Measurements from ENCODE around the gene SOHLH1.
"Not testable (repeated sequence)": the region's sequence is repeated elsewhere in the genome, so short reads cannot be mapped to it uniquely, and the experiment has no call there.

SOHLH1 gene

GRCh38 chr9:135680056-135680455, 19.2 kb downstream of the SOHLH1 start:
- POLR2A ChIA-PET = no interaction called here
- CTCF ChIA-PET = no interaction called here
- no peak for DNase-seq (ENCODE audit: extremely low spot score)
- no peak for TF ChIP-seq FOXK2 (IDR thresholded peaks at IDR 0.05)
- TF ChIP-seq SUZ12 (IDR thresholded peaks at IDR 0.05) = no peak
- no peak for TF ChIP-seq BHLHE40 (IDR thresholded peaks at IDR 0.05; ENCODE audit: borderline replicate concordance)
- no peak for TF ChIP-seq PKNOX1 (IDR thresholded peaks at IDR 0.05)
- no peak for TF ChIP-seq HDGF (IDR thresholded peaks at IDR 0.05; ENCODE audit: borderline replicate concordance)
- no peak for TF ChIP-seq CTBP1 (IDR thresholded peaks at IDR 0.05; ENCODE audit: borderline replicate concordance)
- no peak for TF ChIP-seq FOXM1 (IDR thresholded peaks at IDR 0.05; ENCODE audit: borderline replicate concordance)
- TF ChIP-seq FOXA1 (IDR thresholded peaks at IDR 0.05) = no peak

- ChIA-PET POLR2A (no interaction called here), CTCF (no interaction called here)
- TF ChIP-seq HDGF (IDR thresholded peaks at IDR 0.05; ENCODE audit: borderline replicate concordance) (no peak), PKNOX1 (IDR thresholded peaks at IDR 0.05) (no peak), FOXK2 (IDR thresholded peaks at IDR 0.05) (no peak), ARNT (IDR thresholded peaks at IDR 0.05) (no peak), ZNF384 (IDR thresholded peaks at IDR 0.05) (no peak), CTBP1 (IDR thresholded peaks at IDR 0.05; ENCODE audit: borderline replicate concordance) (no peak), FOXM1 (IDR thresholded peaks at IDR 0.05; ENCODE audit: borderline replicate concordance) (no peak), SP1 (IDR thresholded peaks at IDR 0.05) (no peak), LEF1 (IDR thresholded peaks at IDR 0.05; ENCODE audit: borderline replicate concordance) (no peak), L3MBTL2 (conservative IDR thresholded peaks at IDR 0.05) (no peak), NFRKB (IDR thresholded peaks at IDR 0.05) (no peak), TARDBP (IDR thresholded peaks at IDR 0.05) (no peak), FOXA1 (IDR thresholded peaks at IDR 0.05) (no peak), SUZ12 (IDR thresholded peaks at IDR 0.05) (no peak), BHLHE40 (IDR thresholded peaks at IDR 0.05; ENCODE audit: borderline replicate concordance) (no peak), ELF4 (IDR thresholded peaks at IDR 0.05) (no peak)
- no peak for DNase-seq (ENCODE audit: extremely low spot score)
Observed at GRCh38 chr9:135678236-135679017, 20.9 kb downstream of the SOHLH1 start.

- no peak for TF ChIP-seq L3MBTL2 (conservative IDR thresholded peaks at IDR 0.05)
- TF ChIP-seq BHLHE40 (IDR thresholded peaks at IDR 0.05; ENCODE audit: borderline replicate concordance) = no peak
- no peak for TF ChIP-seq TARDBP (IDR thresholded peaks at IDR 0.05)
- POLR2A ChIA-PET = no interaction called here
- CTCF ChIA-PET = no interaction called here
- no peak for DNase-seq (ENCODE audit: extremely low spot score)
Observed at GRCh38 chr9:135677641-135678168, 21.6 kb downstream of the SOHLH1 start.

GRCh38 chr9:135676891-135677290, 22.4 kb downstream of the SOHLH1 start:
- ChIA-PET POLR2A (no interaction called here), CTCF (no interaction called here)

GRCh38 chr9:135674977-135675376, 24.3 kb downstream of the SOHLH1 start:
- CTCF ChIA-PET = no interaction called here
- no peak for DNase-seq (ENCODE audit: extremely low spot score)
- TF ChIP-seq BHLHE40 (IDR thresholded peaks at IDR 0.05; ENCODE audit: borderline replicate concordance) (no peak), CTBP1 (IDR thresholded peaks at IDR 0.05; ENCODE audit: borderline replicate concordance) (no peak), FOXM1 (IDR thresholded peaks at IDR 0.05; ENCODE audit: borderline replicate concordance) (no peak), L3MBTL2 (conservative IDR thresholded peaks at IDR 0.05) (no peak), SUZ12 (IDR thresholded peaks at IDR 0.05) (no peak), FOXA1 (IDR thresholded peaks at IDR 0.05) (no peak), FOXK2 (IDR thresholded peaks at IDR 0.05) (no peak), SP1 (IDR thresholded peaks at IDR 0.05) (no peak), LEF1 (IDR thresholded peaks at IDR 0.05; ENCODE audit: borderline replicate concordance) (no peak), HDGF (IDR thresholded peaks at IDR 0.05; ENCODE audit: borderline replicate concordance) (no peak), ARNT (IDR thresholded peaks at IDR 0.05) (no peak), ELF4 (IDR thresholded peaks at IDR 0.05) (no peak), NFRKB (IDR thresholded peaks at IDR 0.05) (no peak), ZNF384 (IDR thresholded peaks at IDR 0.05) (no peak), TARDBP (IDR thresholded peaks at IDR 0.05) (no peak), PKNOX1 (IDR thresholded peaks at IDR 0.05) (no peak)
- POLR2A ChIA-PET = no interaction called here

More at GRCh38 chr9:135676891-135677290, 22.4 kb downstream of the SOHLH1 start:
- no peak for DNase-seq (ENCODE audit: extremely low spot score)
- TF ChIP-seq HDGF (IDR thresholded peaks at IDR 0.05; ENCODE audit: borderline replicate concordance) (no peak), FOXK2 (IDR thresholded peaks at IDR 0.05) (no peak), L3MBTL2 (conservative IDR thresholded peaks at IDR 0.05) (no peak), FOXM1 (IDR thresholded peaks at IDR 0.05; ENCODE audit: borderline replicate concordance) (no peak), CTBP1 (IDR thresholded peaks at IDR 0.05; ENCODE audit: borderline replicate concordance) (no peak), SUZ12 (IDR thresholded peaks at IDR 0.05) (no peak)

GRCh38 chr9:135673941-135674340, 25.3 kb downstream of the SOHLH1 start:
- DNase-seq (ENCODE audit: extremely low spot score) = no peak
- no peak for TF ChIP-seq BHLHE40 (IDR thresholded peaks at IDR 0.05; ENCODE audit: borderline replicate concordance)
- no peak for TF ChIP-seq NFRKB (IDR thresholded peaks at IDR 0.05)
- no peak for TF ChIP-seq CTBP1 (IDR thresholded peaks at IDR 0.05; ENCODE audit: borderline replicate concordance)
- TF ChIP-seq ELF4 (IDR thresholded peaks at IDR 0.05) = no peak
- TF ChIP-seq SUZ12 (IDR thresholded peaks at IDR 0.05) = no peak
- no peak for TF ChIP-seq LEF1 (IDR thresholded peaks at IDR 0.05; ENCODE audit: borderline replicate concordance)
- TF ChIP-seq FOXM1 (IDR thresholded peaks at IDR 0.05; ENCODE audit: borderline replicate concordance) = no peak
- TF ChIP-seq FOXA1 (IDR thresholded peaks at IDR 0.05) = no peak
- ChIA-PET POLR2A (no interaction called here), CTCF (no interaction called here)

- POLR2A ChIA-PET; CTCF ChIA-PET; DNase-seq (ENCODE audit: extremely low spot score): not testable (repeated sequence)
Observed at GRCh38 chr9:135672786-135673185, 26.5 kb downstream of the SOHLH1 start.

Data from HEK293T (cell line).